Stimulated activated naive CD4-positive, alpha-beta T cell treated with Interleukin-2 at 50 U/mL for 16 hours (primary cell): ENCODE measurements around the gene CRB2.

ENCODE experiments used
- DNase-seq: peaks from one replicate; lab custom pipeline; 2025; lab: John Stamatoyannopoulos, UW

CRB2 gene

DNA sequence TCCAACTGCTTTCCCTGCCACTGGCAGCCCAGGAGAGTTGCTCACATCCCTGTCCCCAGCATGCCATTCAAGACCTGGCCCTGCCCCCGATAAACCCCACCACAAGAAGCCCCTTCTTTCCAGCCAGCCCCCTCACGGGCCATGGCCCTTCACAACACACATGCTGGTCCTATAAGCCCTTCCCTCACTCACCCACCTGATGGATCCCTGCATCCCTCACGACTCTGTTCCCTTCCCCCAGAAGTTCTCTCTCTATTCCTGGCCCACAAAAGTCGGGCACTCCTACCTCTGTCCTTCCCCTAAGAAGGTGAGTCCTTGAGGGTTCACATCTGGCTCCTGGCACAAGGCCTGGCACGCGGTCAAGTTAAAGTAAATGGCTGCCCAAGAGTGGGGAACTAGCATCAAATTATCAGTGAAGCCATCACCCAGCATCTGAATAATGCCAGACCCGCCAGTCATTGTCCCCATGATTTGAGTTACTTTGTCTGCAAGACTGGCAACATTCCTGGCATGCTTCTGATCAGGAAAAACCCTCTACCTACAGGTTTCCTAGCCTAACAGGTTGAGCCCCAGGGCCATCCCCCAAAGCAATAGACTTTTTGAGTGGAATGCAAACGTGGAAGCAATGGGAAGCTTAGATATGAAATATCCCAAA is 65.9 kb downstream of the CRB2 start:
- DNase-seq: no peak

DNA sequence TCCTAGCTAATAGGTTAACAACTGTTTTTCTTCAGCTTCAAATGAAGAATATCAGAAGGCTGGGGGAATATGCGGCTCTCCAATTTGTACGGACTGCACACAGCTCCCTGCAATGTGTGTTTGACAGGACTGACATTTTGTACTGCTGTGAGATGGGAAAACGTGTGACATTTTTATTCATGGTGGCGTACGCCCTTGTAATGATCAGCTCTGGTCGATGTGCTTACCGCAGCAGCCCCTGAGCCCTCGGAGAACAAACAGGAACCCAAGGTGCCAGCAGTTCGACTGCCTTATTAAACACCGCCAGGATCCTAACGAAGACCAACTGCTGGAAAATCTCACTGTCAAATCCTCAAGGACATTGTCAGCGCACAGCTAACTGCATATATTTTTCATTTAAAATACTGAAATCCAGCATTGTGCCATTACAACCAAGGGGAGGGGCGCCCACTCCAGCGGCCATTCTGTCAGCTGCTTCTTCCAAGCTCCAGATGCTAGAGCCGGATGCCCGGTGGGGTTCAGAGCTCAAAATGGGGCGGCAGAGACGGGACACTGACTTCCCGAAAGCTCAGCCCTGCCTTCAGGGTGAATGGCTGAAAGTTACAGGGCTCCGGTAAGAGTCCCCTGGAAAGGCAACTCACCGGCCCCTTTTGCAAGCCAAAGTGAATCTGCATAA is 66.8 kb downstream of the CRB2 start:
- DNase-seq: no peak

DNA sequence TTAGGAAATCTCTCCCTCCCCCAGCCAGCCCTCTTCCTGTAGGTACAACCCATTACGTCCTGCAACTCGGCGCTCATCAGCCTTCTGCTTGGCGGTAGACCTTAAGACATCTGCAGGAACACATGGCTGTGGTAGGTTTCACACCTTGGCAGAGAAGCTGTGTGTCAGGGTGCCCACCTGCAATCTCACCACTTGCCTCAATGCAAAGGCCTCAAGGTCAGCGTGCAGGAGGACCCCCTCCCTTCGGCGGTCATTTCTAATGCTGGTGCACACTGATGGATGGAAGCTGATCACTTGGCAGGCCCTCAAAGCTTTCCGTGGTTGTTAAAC is 67.3 kb downstream of the CRB2 start:
- no peak for DNase-seq

- DNase-seq: no peak
These were observed 68.1 kb downstream of the CRB2 start for GRCh38 chr9:123424131-123424530.

DNA sequence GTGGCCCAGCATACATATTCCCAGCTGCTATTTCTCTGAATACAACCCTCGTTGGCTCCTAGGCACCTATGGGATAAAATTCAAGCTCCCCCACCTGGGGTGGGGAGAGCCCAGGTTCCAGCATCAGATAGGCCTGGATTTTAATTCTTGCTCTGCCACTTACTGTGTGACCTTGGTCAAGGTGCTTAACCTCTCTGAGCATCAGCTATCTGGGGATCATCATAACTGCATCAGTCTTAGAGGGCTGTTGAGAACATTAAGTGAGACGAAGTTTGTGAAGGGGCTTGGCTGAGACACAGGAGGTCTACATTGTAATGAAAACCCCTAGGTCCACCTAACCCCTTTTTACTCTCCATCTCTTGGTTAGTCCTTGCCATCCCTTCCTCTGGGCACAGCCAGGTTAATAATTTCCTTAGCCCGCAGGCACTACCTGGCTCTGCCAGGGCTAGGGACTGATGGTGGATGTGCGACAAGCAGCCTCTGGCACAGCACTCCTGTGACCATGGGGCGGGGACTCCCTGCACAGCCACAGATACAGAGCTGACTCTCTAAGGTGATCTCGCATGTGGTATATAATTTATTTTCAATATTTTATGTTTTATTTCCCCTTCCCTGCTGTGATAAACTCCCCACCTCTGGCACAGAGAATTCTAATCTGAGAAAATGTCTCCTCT is 68.7 kb downstream of the CRB2 start:
- DNase-seq: no peak

DNA sequence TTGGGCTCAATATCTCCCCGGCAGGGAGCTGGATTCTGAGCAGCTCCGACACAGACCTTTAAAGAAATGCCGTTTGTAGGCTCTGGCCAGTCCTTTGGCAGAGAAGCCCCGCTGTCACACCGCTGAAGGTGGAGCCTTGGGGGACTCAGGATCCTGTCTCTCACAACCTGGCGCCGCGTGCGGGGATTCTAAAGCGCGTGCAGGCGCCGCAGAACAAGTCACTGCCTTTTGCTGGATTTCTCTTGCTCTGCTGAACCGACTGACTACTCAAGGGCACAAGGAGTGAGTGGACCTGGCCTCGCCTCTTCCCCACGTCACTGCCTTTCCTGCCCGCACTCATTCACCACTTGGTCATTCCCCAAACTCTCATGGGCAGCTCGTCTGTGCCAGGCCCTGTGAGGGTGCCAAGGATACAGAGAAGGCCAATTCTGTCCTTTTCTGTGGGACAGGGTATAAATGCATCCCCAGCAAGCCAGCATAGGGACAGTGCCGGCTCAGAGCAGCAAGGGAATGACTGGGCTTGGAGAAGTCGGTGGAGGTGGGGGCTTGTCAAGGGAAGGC is 69.3 kb downstream of the CRB2 start:
- no peak for DNase-seq

GRCh38 chr9:123425836-123426365 is 69.9 kb downstream of the CRB2 start:
- DNase-seq: no peak

DNA sequence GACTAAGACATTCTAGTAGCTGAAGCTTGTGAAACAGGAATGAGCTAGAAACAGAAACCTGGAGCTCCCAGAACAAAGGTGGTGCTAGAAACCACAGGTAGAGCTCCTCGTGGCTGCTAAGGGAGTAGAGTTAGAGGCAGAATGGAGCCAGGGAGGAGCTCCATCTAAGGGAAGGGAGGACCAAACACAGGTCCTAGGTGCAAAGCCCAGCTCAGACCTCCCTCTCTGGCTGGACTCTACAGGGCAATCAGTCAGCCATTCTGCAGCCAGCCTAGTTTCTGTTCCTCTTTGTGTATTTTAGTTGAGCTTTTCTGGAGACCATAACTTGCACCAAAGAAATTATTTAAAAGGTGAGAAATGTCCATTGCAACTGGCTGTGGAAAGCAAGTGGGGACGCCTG is 70.4 kb downstream of the CRB2 start:
- no peak for DNase-seq
